Hematopoietic multipotent progenitor cell treated with erythropoietin and hydrocortisone succinate and interleukin-3 and kit ligand, for 6 days (in vitro differentiated cells): ENCODE measurements around the gene RASD2.
"Not testable (repeated sequence)": the region's sequence is repeated elsewhere in the genome, so short reads cannot be mapped to it uniquely, and the experiment has no call there.

Experiments
- DNase-seq: peaks from one replicate; pipeline ENCODE4 v3.0.0-alpha.2; 2015

RASD2 gene

GRCh38 chr22:35540595-35541253 is at the start of gene RASD2:
TSS of gene RASD2 (plus strand) at chr22:35540831. CDS start at chr22:35546810, 5,979 bp downstream.
- peak; percentile 31 for DNase-seq

- DNase-seq: not testable (repeated sequence)
These were observed 49.3 kb upstream of the RASD2 start for GRCh38 chr22:35491061-35491907.

GRCh38 chr22:35491908-35492380 is 48.7 kb upstream of the RASD2 start:
- no peak for DNase-seq

- DNase-seq: no peak
These were observed 47.6 kb upstream of the RASD2 start for GRCh38 chr22:35493074-35493473.

GRCh38 chr22:35495711-35496110 is 44.9 kb upstream of the RASD2 start:
- not testable (repeated sequence) for DNase-seq

GRCh38 chr22:35496768-35497312 is 43.8 kb upstream of the RASD2 start:
- no peak for DNase-seq

- no peak for DNase-seq
These were observed 42.4 kb upstream of the RASD2 start for GRCh38 chr22:35498026-35498800.

- DNase-seq: no peak
These were observed 37.8 kb upstream of the RASD2 start for GRCh38 chr22:35502836-35503235.

GRCh38 chr22:35505399-35506258 is 35.0 kb upstream of the RASD2 start:
- DNase-seq: no peak

- no peak for DNase-seq
These were observed 34.4 kb upstream of the RASD2 start for GRCh38 chr22:35506259-35506570.

GRCh38 chr22:35507851-35508250 is 32.8 kb upstream of the RASD2 start:
- DNase-seq: not testable (repeated sequence)

- DNase-seq: no peak
These were observed 31.2 kb upstream of the RASD2 start for GRCh38 chr22:35509451-35509850.

GRCh38 chr22:35509960-35510359 is 30.7 kb upstream of the RASD2 start:
- DNase-seq: no peak

- no peak for DNase-seq
These were observed 30.1 kb upstream of the RASD2 start for GRCh38 chr22:35510481-35510934.

- no peak for DNase-seq
These were observed 29.7 kb upstream of the RASD2 start for GRCh38 chr22:35510951-35511350.

GRCh38 chr22:35514366-35514765 is 26.3 kb upstream of the RASD2 start:
- no peak for DNase-seq

GRCh38 chr22:35515952-35516351 is 24.7 kb upstream of the RASD2 start:
- not testable (repeated sequence) for DNase-seq

- DNase-seq: no peak
These were observed 23.9 kb upstream of the RASD2 start for GRCh38 chr22:35516723-35517122.

GRCh38 chr22:35517207-35517606 is 23.4 kb upstream of the RASD2 start:
- DNase-seq: no peak

GRCh38 chr22:35517769-35518530 is 22.7 kb upstream of the RASD2 start:
- DNase-seq: no peak

GRCh38 chr22:35518811-35519210 is 21.8 kb upstream of the RASD2 start:
- DNase-seq: no peak
